BLaER1 treated with 17β-estradiol and CSF1 and Interleukin-3, amounts not matched to agents 10 nM and 100 nM (cell line): ENCODE results near the gene PANX2.

Source experiments
- H3K27ac ChIP-seq, 11 experiments: shearing (Covaris generic); formaldehyde crosslinking; 2 replicates each; pipeline ENCODE4 v1.8.1; 2022
- H3K27me3 ChIP-seq, 11 experiments: shearing (Covaris generic); formaldehyde crosslinking; 2 replicates each; pipeline ENCODE4 v1.8.1; 2022
- H3K36me3 ChIP-seq, 11 experiments: shearing (Covaris generic); formaldehyde crosslinking; 2 replicates each; pipeline ENCODE4 v1.8.1; 2022
- H3K4me1 ChIP-seq, 10 experiments: shearing (Covaris generic); formaldehyde crosslinking; 2 replicates each; pipeline ENCODE4 v1.8.1; 2022
- H3K4me2 ChIP-seq, 11 experiments: shearing (Covaris generic); formaldehyde crosslinking; 2 replicates each; pipeline ENCODE4 v1.8.1; 2022
- H3K4me3 ChIP-seq, 10 experiments: shearing (Covaris generic); formaldehyde crosslinking; 2 replicates each; pipeline ENCODE4 v1.8.1; 2022
- H3K9ac ChIP-seq, 11 experiments: shearing (Covaris generic); formaldehyde crosslinking; 2 replicates each; pipeline ENCODE4 v1.8.1; 2022
- H3K9me3 ChIP-seq, 11 experiments: shearing (Covaris generic); formaldehyde crosslinking; replicated peaks in 1 of 11; 2 replicates each; pipeline ENCODE4 v1.8.1; 2022
- H4K20me1 ChIP-seq, 11 experiments: shearing (Covaris generic); formaldehyde crosslinking; 2 replicates each; pipeline ENCODE4 v1.8.1; 2022
- Cebpa-rat ChIP-seq, 11 experiments: shearing (Covaris generic); IDR thresholded peaks; 2 replicates each; pipeline ENCODE4 v1.8.1; 2022

PANX2 gene

GRCh38 chr22:50226063-50226874, 55.7 kb downstream of the PANX2 start:
- Histone ChIP-seq H3K9me3 (no peaks in the 10 kb centered on the region), H4K20me1 (peaks cover 41 to 95% (median 77%) of the 10 kb centered on the region in 11 experiments; a peak in 21 of 22 replicates), H3K4me2 (peak overlapping the region; percentile 33 to 99 (median 91); a peak in 21 of 22 replicates), H3K9ac (peak overlapping the region in 7 of 11 experiments; percentile 17 to 63 (median 49); a peak in 10 of 22 replicates), H3K36me3 (peaks cover 40 to 76% (median 58%) of the 10 kb centered on the region in 11 experiments), H3K4me1 (peaks cover 14 to 82% (median 74%) of the 10 kb centered on the region in 10 experiments), H3K4me3 (peak overlapping the region in 4 of 10 experiments; percentile 13 to 47 (median 36); a peak in 6 of 20 replicates), H3K27ac (0 out of 22 replicates have a peak overlapping the region, but pooled peaks of 3 of the 11 experiments have one; percentile 17 to 42 (median 27)), H3K27me3 (peaks cover 0 to 24% (median 0%) of the 10 kb centered on the region in 11 experiments; a peak in 6 of 22 replicates)
- TF ChIP-seq Cebpa-rat (IDR thresholded peaks at IDR 0.05) = no peak

DNA sequence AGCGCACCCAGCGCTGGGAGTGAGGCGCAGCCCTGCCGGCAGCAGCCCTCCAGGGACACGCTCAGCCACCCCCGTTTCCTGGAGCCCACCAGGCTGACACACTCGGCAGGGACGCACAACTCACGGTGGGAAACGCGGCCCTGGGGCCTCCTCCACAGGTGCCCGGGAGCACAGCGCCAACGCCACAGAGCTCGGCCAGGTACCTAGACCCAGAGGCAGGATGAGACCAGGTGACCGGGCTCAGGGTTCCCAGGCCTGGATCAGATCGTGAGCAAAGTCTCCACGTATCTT, 56.3 kb downstream of the PANX2 start:
- no peaks in the 10 kb centered on the region for H3K9me3 ChIP-seq
- peaks cover 36 to 95% (median 72%) of the 10 kb centered on the region in 11 experiments; a peak in 21 of 22 replicates for H4K20me1 ChIP-seq
- H3K27me3 ChIP-seq = peaks cover 0 to 24% (median 0%) of the 10 kb centered on the region in 11 experiments; a peak in 6 of 22 replicates
- peaks cover 35 to 76% (median 53%) of the 10 kb centered on the region in 11 experiments for H3K36me3 ChIP-seq
- H3K4me3 ChIP-seq = peak overlapping the region in 4 of 10 experiments; percentile 13 to 47 (median 36); a peak in 6 of 20 replicates
- peak overlapping the region in 4 of 11 experiments; percentile 17 to 46 (median 34); a peak in 2 of 22 replicates for H3K27ac ChIP-seq
- H3K9ac ChIP-seq = peak overlapping the region in 7 of 11 experiments; percentile 17 to 63 (median 49); a peak in 11 of 22 replicates
- no peak for TF ChIP-seq Cebpa-rat (IDR thresholded peaks at IDR 0.05)
- H3K4me1 ChIP-seq = peaks cover 14 to 82% (median 74%) of the 10 kb centered on the region in 10 experiments
- peak overlapping the region; percentile 33 to 99 (median 91); a peak in 21 of 22 replicates for H3K4me2 ChIP-seq

DNA sequence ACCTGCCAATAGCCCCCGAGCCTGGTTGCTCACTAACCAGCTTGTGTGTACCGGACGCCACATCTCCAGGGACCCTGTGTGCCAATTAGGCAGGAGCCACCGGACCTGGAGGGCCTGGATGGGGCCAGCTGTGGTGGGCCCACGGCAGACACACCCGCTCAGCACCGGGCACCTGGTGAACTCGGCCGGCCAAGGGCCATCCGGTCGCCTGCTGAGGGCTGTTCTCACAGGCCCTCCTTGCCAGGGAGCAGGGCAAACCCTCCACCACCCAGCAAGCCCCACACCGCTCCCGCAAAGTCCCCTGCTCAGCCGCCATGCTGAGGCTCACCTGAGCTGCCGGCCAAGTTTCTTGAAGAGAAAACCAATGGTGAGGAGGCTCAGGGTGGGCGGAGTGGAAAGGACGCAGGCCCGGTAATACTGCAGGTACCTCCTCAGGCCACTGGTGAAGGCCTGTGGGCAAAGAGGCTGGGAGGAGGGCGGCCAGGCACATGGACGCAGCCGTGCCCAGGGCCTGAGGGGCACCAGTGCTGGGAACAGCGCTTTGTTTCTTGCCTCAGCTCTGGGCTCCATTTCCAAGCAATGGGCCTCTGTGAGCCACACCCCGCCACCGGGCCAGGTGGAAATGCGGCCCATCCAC, 57.2 kb downstream of the PANX2 start:
- H3K4me2 ChIP-seq = peak overlapping the region; percentile 33 to 99 (median 91); a peak in 20 of 22 replicates
- no peaks in the 10 kb centered on the region for H3K9me3 ChIP-seq

DNA sequence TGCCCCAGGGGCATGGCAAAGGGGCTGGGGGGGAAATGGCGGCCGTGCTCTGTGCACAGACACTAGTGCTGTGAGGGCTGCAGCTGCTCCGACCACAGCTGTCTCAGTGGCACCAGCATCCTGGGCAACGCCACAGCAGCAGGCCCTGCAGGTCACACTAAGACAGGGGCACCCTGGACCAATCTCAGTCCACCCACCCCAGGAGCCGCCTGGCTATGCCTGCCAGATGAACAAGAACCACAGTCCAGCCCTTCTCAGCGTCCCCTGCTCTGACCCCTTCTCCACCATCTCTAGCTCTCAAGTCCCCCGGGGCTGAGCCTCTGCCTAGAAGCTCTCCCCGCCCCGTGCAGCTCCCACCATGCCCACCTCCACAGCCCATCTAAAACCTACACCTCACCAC, 57.8 kb downstream of the PANX2 start:
- Histone ChIP-seq H3K4me1 (peaks cover 14 to 82% (median 67%) of the 10 kb centered on the region in 10 experiments), H4K20me1 (peaks cover 37 to 94% (median 68%) of the 10 kb centered on the region in 11 experiments; a peak in 21 of 22 replicates)

More for the DNA sequence above, 57.2 kb downstream of the PANX2 start:
- Histone ChIP-seq H4K20me1 (peaks cover 33 to 94% (median 68%) of the 10 kb centered on the region in 11 experiments; a peak in 21 of 22 replicates), H3K27ac (peak overlapping the region in 4 of 11 experiments; percentile 1 to 46 (median 24); a peak in 5 of 22 replicates), H3K4me1 (peaks cover 14 to 82% (median 71%) of the 10 kb centered on the region in 10 experiments), H3K36me3 (peaks cover 26 to 76% (median 49%) of the 10 kb centered on the region in 11 experiments), H3K4me3 (peak overlapping the region in 2 of 10 experiments; percentile 39 to 47; a peak in 3 of 20 replicates), H3K27me3 (peaks cover 0 to 24% (median 0%) of the 10 kb centered on the region in 11 experiments; a peak in 6 of 22 replicates), H3K9ac (peak overlapping the region in 4 of 11 experiments; percentile 49 to 63 (median 59); a peak in 7 of 22 replicates)
- no peak for TF ChIP-seq Cebpa-rat (IDR thresholded peaks at IDR 0.05)

GRCh38 chr22:50229370-50229769, 58.8 kb downstream of the PANX2 start:
- Histone ChIP-seq H3K9ac (peak overlapping the region in 2 of 11 experiments; percentile 33 to 59; a peak in 1 of 22 replicates), H4K20me1 (peaks cover 47 to 95% (median 75%) of the 10 kb centered on the region in 11 experiments), H3K27ac (no peak overlapping the region), H3K36me3 (peaks cover 22 to 74% (median 44%) of the 10 kb centered on the region in 11 experiments), H3K4me3 (no peak overlapping the region), H3K4me2 (peak overlapping the region in 8 of 11 experiments; percentile 89 to 99 (median 95); a peak in 15 of 22 replicates), H3K9me3 (peaks cover 0 to 2% (median 0%) of the 10 kb centered on the region in 11 experiments; a peak in 2 of 22 replicates), H3K4me1 (peaks cover 14 to 85% (median 67%) of the 10 kb centered on the region in 10 experiments), H3K27me3 (peaks cover 0 to 24% (median 0%) of the 10 kb centered on the region in 11 experiments; a peak in 6 of 22 replicates)
- no peak for TF ChIP-seq Cebpa-rat (IDR thresholded peaks at IDR 0.05)

More for the DNA sequence above, 57.8 kb downstream of the PANX2 start:
- peaks cover 26 to 76% (median 49%) of the 10 kb centered on the region in 11 experiments for H3K36me3 ChIP-seq
- H3K4me2 ChIP-seq = peak overlapping the region in 10 of 11 experiments; percentile 33 to 99 (median 92); a peak in 18 of 22 replicates
- peak overlapping the region in 4 of 11 experiments; percentile 22 to 59 (median 46); a peak in 2 of 22 replicates for H3K9ac ChIP-seq
- H3K27me3 ChIP-seq = peaks cover 0 to 24% (median 0%) of the 10 kb centered on the region in 11 experiments; a peak in 6 of 22 replicates
- no peak for TF ChIP-seq Cebpa-rat (IDR thresholded peaks at IDR 0.05)
- H3K4me3 ChIP-seq = no peak overlapping the region
- peak overlapping the region in 1 of 11 experiments; percentile 2; a peak in 1 of 22 replicates for H3K27ac ChIP-seq
- H3K9me3 ChIP-seq = no peaks in the 10 kb centered on the region
